GM18951 (cell line): ENCODE measurements around the gene WWOX.

Source experiments
- POLR2A ChIP-seq: IDR thresholded peaks from 4 replicates; pipeline ENCODE4 v1.6.1; 2011; ENCODE audit warnings: mild to moderate bottlenecking; ENCODE audit not compliant: insufficient read length, insufficient read depth; ENCODE audit errors: extremely low read depth
- in situ Hi-C: fragments of 300-500 bp; cut with MboI; formaldehyde crosslinking; loops from one replicate; pipeline ENCODE4 v1.12.0; 2022; ENCODE audit warnings: low sequenced_read_pairs, mixed read lengths, inconsistent platforms; ENCODE audit not compliant: unreplicated experiment

The WWOX gene

DNA sequence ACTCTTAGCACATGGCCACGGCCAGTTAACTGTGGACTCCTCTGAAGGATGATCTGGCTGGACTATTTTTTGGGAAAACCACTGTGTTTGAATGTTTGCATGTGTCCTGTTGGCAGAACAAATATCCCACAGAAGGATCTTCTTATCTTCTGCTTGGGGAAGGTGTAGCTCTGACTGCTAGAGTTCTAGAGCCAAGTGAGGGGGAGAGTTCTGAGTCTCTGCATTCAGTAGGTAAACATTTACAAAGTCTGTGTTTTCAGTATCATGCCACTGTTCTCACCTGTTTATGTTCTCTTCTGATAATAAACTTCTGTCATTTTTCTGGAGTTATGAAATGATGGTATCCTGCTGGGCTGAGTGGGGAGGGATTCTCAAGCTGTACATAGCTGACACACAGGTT, 241.1 kb downstream of the WWOX start:
- TF ChIP-seq POLR2A, result no peak
- in situ Hi-C loops, result no loop called here

DNA sequence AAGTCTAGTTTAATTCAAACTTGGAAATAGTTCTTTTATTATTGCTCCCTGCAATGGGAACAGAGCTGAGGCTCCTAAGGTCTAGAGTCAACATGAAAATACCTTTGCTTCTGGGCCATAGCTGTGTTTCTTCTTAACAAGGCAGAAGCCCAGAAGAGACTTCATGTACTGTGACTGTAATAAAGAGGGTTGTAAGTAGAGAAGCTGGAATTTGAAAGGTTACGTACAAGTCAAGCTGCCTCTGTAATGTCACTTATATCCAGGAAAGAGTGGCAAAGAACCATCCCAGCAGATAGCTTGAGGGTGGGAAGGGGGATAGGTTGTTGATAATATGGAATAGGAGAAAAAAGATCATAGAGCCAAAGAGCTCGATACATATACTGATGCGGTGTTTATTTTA, 248.6 kb downstream of the WWOX start:
- no peak for TF ChIP-seq POLR2A
- in situ Hi-C loops, result no loop called here

DNA sequence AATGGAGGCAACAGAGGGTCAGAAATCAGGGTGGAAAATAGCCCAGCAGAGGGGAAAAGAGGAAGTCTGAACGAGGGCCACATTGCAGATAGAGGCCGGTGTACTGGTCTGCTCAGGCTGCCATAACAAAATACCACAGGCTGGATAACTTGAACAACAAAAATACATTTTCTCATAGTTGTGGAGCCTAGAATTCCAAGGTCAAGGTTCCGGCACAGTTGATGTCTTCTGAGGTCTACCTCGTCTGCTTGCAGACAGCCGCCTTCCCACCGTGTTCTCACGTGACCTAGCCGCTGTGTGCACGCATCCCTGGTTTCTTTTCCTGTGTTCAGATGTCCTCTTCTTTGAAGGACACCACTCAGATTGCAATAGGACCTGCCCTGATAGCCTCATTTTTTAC, 249.4 kb downstream of the WWOX start:
- in situ Hi-C loops, result no loop called here

DNA sequence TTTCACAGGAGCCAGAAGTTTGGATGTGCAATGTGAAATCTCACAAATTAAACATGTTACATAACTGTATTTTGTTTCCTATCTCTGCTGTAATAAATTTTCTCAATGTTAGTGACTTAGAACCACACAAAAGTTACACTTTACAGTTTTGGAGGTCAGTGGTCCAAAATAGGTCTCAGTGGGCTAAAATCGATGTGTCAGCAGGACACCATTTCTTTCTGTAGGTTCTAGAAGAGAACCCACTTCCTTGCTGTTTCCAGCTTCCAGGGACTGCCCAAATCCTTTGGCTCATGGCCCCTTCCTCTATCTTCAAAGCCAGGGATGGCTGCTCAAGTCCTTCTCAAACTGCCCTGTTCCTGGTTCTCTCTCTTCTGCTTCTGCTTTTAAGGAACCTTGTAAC, 252.7 kb downstream of the WWOX start:
- TF ChIP-seq POLR2A, result no peak
- in situ Hi-C loops, result no loop called here

More for the DNA sequence above, 249.4 kb downstream of the WWOX start:
- TF ChIP-seq POLR2A, result no peak

DNA sequence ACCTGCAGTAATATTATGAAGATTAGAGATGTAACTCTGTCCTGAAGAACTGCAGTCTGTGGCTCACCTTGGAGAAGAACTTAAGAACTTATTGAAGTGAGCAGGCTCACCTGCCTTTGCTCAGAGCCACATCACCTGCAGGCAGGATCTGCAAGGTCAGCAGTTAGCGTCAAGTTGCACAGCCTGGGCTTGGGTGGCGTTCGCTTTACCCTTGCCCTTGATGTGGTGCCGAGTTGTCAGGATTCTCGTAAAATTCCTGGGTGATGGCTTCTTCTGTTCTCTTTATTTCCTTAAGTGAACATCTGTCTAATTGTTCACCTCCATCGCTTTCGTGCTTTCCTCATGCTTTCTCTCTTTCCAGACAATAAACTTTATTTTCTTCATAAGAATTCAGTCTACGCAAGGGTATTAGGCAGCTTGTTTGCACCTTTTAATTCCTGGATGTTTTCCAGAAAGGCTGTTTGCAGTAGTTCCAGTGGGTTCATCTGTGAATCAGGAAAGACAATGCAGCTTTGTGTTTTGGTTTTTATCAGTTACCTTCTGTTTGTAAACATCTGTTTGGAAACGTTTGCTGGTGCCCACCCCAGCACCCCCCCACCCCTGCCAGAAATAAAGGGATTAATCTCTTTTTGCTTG, 254.3 kb downstream of the WWOX start:
- in situ Hi-C loops, result no loop called here
- no peak for TF ChIP-seq POLR2A

DNA sequence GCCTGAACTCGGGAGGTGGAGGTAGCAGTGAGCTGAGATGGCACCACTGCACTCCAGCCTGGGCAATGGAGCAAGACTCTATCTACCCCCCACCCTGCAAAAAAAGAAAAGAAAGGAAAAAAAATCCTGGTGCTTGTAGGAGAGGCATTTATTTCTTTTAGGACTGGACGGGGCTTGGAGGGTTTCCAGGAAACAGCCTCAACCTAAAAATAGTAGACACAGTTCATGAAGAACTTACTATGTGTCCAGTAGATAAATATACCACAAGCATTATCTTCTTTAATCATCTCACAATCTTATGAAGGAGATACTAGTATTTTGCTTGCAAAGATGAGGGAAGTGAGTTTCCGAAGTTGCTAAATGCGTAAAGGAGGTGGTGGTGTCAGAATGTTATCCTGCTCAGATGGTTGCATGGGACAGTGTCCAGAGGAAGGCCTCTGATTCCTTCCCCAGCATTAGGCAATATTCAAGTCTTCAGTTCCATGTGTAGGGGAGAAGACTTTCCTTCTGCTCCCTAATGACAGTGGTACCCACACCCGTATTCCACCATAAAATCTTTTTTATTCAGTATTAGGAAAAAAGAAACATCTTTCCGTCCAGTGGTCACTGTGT, 263.2 kb downstream of the WWOX start:
- in situ Hi-C loops, result no loop called here
- TF ChIP-seq POLR2A, result no peak

DNA sequence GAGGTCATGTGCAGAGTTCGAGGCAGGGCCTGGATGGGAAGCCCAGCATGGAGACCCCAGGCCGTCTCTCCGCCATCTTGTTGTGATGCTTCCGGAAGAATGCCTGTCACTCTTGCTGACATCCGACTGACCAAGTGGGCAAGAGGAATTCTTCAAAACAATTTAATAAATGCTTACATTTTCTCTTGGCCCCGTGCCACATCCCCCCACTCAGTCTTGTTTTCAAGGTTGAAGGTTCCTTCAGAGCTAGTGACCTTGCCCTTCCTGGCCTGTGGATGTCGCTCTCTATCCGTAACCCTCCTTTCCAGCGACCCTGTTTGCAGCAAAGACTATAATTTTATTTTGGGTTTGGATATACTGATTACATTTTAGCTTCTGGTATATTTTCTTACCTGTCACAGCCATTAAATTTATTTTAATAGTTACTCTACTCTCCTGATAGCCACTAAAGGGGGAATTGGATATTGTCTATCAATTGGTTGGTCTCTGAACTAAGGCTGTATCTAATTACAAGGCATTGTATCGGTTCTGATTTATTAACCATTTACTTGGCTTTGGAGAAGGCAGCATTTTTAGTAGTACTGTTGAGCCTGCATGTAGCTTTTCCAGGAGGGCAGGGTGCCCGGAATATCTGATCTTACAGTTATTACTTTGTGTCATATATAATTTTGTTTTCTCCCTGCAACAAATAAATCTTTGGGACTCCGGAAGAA, 264.5 kb downstream of the WWOX start:
- in situ Hi-C loops, result no loop called here
- TF ChIP-seq POLR2A, result no peak

DNA sequence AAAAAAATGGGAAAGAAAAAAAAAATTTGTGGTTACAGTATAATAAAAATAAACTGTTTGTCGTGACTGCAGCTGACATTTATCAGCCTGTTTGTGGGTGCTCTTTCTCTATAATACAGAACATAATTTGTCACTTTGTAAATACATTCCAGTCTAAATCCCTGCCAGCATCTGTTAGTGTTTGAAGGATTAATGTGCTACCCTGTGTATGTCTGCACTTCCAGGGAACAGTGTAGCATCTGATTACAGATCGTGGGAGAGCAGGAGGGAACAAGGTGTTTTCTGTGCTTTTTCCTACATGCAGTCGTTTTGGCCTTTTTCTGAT, 265.1 kb downstream of the WWOX start:
- in situ Hi-C loops, result no loop called here
- no peak for TF ChIP-seq POLR2A

DNA sequence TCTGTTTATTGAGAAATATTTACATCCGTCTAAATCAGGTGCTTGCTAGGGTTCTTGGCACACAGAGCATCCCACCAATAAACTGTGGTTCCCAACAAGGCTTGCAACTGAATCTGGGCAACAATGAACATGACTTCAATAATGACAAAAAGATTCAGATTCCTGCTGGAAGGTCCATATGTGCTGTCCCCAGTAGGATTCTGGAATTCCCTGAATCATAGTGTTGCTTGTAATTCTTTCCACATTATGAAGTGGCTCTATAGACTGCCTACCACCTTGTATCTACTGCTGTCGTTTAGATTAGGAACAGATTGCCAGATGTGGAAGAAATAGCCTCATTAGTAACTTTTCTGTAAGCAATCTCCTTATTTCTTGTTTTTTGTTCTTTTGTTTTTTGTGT, 265.9 kb downstream of the WWOX start:
- TF ChIP-seq POLR2A, result no peak
- in situ Hi-C loops, result no loop called here

DNA sequence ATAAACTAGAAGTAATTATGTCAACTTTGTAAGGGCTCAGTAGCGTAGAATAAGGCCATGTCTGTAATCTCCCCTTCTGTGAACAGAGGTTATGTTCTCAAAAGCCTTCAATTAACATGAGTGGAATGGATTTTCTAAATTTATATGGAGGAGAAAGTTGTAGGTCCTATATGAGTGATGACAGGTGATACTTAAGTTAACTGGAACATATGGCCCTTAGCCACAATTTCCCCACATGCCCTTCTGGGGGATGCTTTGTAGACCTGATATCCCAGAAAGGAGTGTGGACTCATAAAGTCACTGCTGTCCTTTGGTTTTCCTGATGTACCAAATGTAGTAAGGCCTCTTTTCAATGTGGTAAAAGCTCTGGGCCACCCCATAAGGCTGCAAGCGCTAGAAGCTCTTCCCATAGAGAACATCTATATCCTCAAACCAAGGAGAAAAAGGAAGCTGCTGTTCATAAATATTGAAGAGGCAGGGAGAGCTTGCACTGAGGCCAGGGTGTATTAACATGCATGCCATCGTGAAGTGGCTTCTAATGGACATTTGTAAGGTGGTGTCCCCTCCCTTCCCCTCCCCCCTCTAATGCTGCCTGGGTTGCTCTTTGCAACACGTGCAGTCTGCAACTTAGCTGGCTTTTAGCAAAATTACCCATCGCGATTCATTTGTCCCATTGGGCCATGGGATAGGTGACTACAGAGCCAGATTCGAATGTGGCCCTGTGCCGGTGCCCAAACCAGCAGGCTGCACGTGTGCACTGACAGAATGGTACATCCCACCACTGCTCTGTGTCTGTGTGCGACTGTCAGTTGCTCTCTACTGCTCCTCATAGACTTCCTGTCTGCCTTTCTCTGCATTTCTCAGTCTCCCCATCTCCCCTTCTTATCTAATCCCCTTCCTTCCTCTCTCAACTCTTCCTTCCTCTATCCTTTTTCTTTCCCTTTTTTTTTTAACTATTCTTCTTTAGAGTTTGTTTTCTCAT, 269.0 kb downstream of the WWOX start:
- TF ChIP-seq POLR2A, result no peak
- in situ Hi-C loops, result no loop called here

DNA sequence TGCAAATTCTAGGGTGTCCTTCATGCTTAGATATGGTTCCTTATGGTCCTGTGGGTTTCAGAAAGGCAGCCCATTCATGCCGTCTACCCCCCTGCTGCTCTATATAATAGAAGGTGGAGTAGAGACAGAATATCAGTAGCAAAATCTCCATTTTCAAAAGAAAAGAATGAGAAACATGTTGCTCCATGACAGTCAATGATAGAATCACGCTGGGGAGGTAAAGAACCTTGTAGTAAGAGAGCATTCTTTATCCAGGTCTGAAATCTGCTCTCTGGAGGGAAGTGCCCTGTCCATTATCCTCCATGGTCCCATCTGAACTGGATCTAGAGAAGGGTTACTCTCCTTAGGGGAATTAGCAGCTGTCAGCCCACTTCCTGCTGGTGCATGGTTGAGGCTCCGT, 272.8 kb downstream of the WWOX start:
- TF ChIP-seq POLR2A, result no peak
- in situ Hi-C loops, result no loop called here

DNA sequence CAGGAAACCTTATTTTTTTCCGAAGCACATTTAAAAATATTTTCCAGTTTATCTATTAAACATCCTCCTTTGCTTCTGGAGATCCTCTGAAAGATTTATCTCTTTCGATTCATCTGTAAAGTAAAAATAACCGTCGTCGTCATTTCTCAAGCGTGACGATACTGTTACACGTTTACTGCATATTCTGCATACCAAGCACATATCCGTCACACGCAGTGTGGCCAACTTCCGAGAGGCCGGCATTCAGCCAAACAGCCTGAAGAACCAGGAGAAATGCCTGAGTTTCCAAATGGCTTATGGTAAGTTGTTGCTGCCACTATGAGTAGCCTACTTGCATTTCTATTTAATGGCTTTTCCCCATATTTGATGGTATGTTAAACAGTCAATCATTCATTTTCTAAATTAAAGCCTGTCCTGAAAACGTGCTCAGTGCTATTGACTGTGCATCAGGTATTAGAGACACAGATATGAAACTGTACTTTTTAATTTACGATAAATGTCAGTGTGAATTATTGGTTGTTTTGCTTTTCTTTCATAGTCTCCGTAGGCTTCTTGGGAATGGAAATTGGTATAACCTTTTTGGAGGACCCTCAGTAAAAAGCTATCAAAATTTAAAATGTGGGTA, 275.7 kb downstream of the WWOX start:
- in situ Hi-C loops, result no loop called here
- no peak for TF ChIP-seq POLR2A

DNA sequence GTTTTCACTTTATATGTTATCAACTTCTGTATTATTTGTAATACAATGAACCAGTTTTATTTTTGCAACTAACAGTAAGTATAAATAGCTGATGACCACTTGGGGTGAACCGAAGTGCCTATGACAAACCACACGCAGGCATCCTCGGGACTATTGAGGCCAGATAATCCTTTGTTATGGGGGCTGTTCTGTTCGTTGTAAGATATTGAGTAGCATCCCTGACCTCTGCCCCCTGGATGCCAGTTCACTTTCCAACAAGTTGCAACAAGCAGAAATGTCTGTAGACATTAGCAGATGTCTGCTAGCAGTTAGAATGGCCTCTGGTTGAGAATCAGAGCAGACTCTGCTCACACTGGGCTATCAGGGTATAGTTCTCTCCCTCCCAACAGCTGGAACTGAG, 277.0 kb downstream of the WWOX start:
- no peak for TF ChIP-seq POLR2A
- in situ Hi-C loops, result no loop called here
